Activated CD8-positive, alpha-beta memory T cell treated with anti-CD3 and anti-CD28 coated beads for 24 hours (primary cell): ENCODE data around the gene CFAP65.

ENCODE experiments used
- DNase-seq: peaks from one replicate; pipeline ENCODE4 v3.0.0-alpha.2; 2020

CFAP65 gene

DNA sequence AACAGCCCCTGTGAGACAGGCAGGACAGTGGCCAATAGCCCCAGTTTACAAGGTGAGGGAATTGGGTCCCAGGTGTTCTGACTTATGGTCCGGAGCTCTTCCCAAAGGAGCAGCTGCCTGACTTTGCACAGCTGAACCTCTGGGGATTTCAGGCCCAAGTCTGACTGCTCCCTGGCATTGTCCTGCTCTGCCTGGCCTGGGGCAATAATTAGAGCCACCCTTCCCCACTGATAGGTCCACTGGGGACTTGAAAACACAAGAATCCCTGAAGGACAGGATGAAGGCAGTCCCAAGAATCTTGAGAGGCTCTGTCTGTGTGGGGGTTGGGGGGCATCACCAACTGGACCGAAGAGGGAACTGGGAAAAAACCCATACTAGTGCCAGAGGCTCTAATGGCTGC is 52.7 kb downstream of the CFAP65 start:
- DNase-seq = no peak

- no peak for DNase-seq
Observed at GRCh38 chr2:218988164-218988563, 53.2 kb downstream of the CFAP65 start.

GRCh38 chr2:218986148-218986761 is 55.1 kb downstream of the CFAP65 start:
- no peak for DNase-seq

GRCh38 chr2:218985325-218986091 is 55.8 kb downstream of the CFAP65 start:
- DNase-seq = no peak

DNA sequence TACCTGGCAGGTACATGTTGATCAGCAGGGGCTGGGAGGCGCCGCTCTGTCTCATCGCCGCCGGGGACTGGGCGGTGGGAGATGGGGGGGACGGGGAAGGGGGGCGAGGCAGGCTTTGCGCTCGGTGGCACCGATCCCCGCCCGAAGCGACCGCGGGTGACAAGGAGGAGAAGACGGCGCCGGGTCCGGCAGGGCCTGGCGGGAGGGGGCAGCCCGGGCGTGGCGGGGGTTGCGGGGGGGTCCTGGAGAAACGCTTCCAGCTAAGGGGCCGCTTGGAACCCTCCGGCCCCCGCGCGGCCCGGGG is 56.3 kb downstream of the CFAP65 start, which contains the start of gene FEV:
Gene FEV (minus strand): TSS at position 164 of the 304 bp plus-strand sequence. CDS start 109 bp downstream, at position 55.
- no peak for DNase-seq

DNA sequence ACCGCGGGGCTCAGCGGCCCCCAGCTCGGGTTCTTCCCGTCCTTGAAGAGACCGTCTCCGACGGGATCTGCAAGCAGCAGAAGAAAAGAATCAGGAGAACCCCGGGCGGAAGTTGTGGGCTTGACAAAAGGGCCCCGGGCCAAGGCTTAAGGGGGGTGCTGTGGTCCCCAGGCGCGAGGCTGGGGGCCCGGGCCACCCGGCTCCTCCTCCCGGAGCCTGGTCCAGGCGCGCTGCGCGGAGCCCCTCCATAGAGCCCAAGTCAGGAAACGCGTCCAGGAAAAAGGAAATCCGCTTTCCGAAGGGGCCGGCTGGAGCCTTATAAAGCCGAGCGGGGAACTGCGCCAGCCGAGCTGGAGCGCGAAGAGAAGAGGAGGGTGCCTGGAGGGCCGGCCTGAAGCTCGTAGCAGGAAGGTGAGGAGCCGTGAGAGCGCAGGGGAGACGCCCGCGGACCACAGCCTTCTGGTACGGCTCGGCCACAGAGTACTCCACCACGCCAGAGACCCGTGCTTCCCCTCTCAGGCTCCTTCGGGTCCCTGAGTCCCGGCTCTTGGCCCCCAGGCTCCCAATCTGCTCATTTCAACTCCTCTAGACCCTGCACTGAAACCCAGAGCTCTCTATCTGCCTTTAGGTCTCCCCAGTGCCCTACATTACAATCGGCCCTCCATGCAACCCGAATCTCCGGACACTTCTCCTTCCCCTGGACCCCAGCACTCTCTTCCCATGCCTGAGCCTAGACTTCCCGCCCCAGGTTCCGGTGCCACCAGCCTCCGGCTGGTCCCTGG is 56.9 kb downstream of the CFAP65 start:
- DNase-seq = no peak

DNA sequence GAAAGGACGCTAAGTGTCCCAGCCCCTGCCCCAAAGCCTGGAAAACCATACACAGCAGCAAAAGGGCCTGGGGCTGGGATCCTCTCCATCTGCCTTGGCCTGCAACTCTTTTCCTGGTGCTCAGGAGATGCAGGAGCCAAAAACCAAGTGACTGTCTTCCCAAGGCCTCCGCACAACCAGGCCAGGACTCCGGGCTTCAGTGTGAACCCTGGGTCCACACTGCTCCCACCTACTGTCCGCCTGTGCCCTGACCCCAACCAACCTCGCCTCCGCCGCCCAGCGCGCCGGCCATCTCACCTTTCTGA is 57.4 kb downstream of the CFAP65 start:
- DNase-seq = no peak

DNA sequence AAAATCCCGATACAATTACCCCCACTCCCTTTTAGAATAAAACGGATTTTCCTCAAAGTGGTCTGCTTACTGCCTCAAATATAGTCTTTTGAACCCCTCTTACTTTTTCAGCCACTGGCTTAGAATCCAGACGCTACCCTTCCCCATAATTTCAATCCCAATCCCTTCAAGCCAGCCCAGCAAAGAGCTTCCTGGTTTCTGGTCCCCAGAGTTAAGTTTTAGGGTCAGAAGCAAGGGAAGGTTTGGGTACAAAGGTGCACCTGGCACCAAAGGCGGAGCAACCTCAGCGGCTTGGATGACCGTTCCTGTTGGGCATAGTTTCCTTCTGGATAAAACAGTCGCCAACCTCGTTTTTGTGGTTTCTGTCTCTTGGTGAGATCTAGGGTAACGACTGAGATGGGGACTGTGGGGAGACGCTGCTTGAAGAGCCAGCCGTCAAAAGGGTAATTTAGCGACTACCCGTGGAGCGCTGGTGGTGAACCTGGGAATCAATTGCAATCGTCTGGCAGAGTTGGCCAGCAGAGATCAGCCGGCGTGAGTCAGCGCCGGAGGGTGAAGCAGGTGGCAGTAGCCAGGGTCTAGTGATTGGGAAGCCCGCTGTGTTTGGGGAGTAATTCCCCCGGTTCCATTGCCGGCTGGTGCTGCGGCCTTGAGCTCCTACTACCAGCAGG is 57.9 kb downstream of the CFAP65 start:
- no peak for DNase-seq

GRCh38 chr2:218982586-218983262 is 58.6 kb downstream of the CFAP65 start:
- DNase-seq = peak; percentile 57

GRCh38 chr2:218981881-218982585 is 59.3 kb downstream of the CFAP65 start:
- peak; percentile 69 for DNase-seq

GRCh38 chr2:218981390-218981880 is 59.9 kb downstream of the CFAP65 start:
- peak; percentile 66 for DNase-seq

- DNase-seq = no peak
Observed at GRCh38 chr2:218980735-218981389, 60.5 kb downstream of the CFAP65 start.

- DNase-seq = peak; percentile 95
Observed at GRCh38 chr2:218979846-218980734, 61.2 kb downstream of the CFAP65 start.

- DNase-seq = no peak
Observed at GRCh38 chr2:218975060-218975777, 66.1 kb downstream of the CFAP65 start.

GRCh38 chr2:218970894-218971293 is 70.4 kb downstream of the CFAP65 start:
- DNase-seq = no peak

- peak; percentile 41 for DNase-seq
Observed at GRCh38 chr2:218964041-218964771, 77.1 kb downstream of the CFAP65 start.

- DNase-seq = no peak
Observed at GRCh38 chr2:218963601-218964000, 77.7 kb downstream of the CFAP65 start.

- peak; percentile 83 for DNase-seq
Observed at GRCh38 chr2:218962859-218963492, 78.3 kb downstream of the CFAP65 start.
